HuH-7 (cell line): ENCODE data around the gene STAC2.
A peak's percentile ranks its signal among the peaks of the same experiment; 100 is the strongest.
"Not testable (repeated sequence)": the region's sequence is repeated elsewhere in the genome, so short reads cannot be mapped to it uniquely, and the experiment has no call there.

Source experiments
- DNase-seq: peaks from one replicate; pipeline ENCODE4 v3.0.0; 2011; ENCODE audit warnings: low spot score

The STAC2 gene

GRCh38 chr17:39186481-39187002, 39.2 kb downstream of the STAC2 start:
- DNase-seq, result no peak

- no peak for DNase-seq
Observed at GRCh38 chr17:39183720-39184119, 42.0 kb downstream of the STAC2 start.

- DNase-seq, result no peak
Observed at GRCh38 chr17:39183045-39183444, 42.7 kb downstream of the STAC2 start.

- no peak for DNase-seq
Observed at GRCh38 chr17:39181303-39181702, 44.4 kb downstream of the STAC2 start.

- DNase-seq, result no peak
Observed at GRCh38 chr17:39178536-39178935, 47.2 kb downstream of the STAC2 start.

GRCh38 chr17:39177256-39177655, 48.5 kb downstream of the STAC2 start:
- DNase-seq, result no peak

- no peak for DNase-seq
Observed at GRCh38 chr17:39175695-39176093, 50.1 kb downstream of the STAC2 start.

GRCh38 chr17:39174920-39175694, 50.6 kb downstream of the STAC2 start:
- peak; percentile 85 for DNase-seq

GRCh38 chr17:39173526-39174274, 52.0 kb downstream of the STAC2 start:
- DNase-seq, result no peak

- no peak for DNase-seq
Observed at GRCh38 chr17:39173080-39173479, 52.7 kb downstream of the STAC2 start.

- no peak for DNase-seq
Observed at GRCh38 chr17:39171933-39172332, 53.8 kb downstream of the STAC2 start.

GRCh38 chr17:39170558-39170957, 55.2 kb downstream of the STAC2 start:
- no peak for DNase-seq

GRCh38 chr17:39170109-39170508, 55.6 kb downstream of the STAC2 start:
- no peak for DNase-seq

GRCh38 chr17:39169518-39169917, 56.2 kb downstream of the STAC2 start:
- DNase-seq, result no peak

GRCh38 chr17:39169101-39169500, 56.6 kb downstream of the STAC2 start:
- no peak for DNase-seq

- not testable (repeated sequence) for DNase-seq
Observed at GRCh38 chr17:39168503-39168902, 57.2 kb downstream of the STAC2 start.

- no peak for DNase-seq
Observed at GRCh38 chr17:39167476-39167875, 58.3 kb downstream of the STAC2 start.

- DNase-seq, result no peak
Observed at GRCh38 chr17:39166437-39167335, 59.1 kb downstream of the STAC2 start.

- no peak for DNase-seq
Observed at GRCh38 chr17:39165841-39166349, 59.9 kb downstream of the STAC2 start, which contains the start of gene ARL5C. TSS of gene ARL5C (minus strand) at chr17:39166161. CDS start at chr17:39165760, 401 bp downstream.

- no peak for DNase-seq
Observed at GRCh38 chr17:39165178-39165840, 60.4 kb downstream of the STAC2 start.

- peak; percentile 92 for DNase-seq
Observed at GRCh38 chr17:39164675-39165143, 61.0 kb downstream of the STAC2 start.
